Lung (tissue), 12 donors: ENCODE results near the gene RIOK2. TPM values are rescaled to one million over a fixed set of nuclear protein-coding genes. Genes with fewer than 3 reads are reported as not detected.

Source experiments
- ATAC-seq: fragments of 200-7000 bp; cut with Tn5 transposase; one replicate; pipeline ENCODE4 v1.9.1; 2020; ENCODE audit warnings: moderate number of reproducible peaks; ENCODE audit not compliant: insufficient read depth, low FRiP score
- DNase-seq, 3 donors: peaks; one replicate each; pipeline ENCODE4 v3.0.0-alpha.2; 2013 to 2017
- H3K27ac ChIP-seq, 2 donors: one replicate each; pipeline ENCODE4 v1.5.1; 2013; ENCODE audit warnings: mild to moderate bottlenecking in 2 of 2, moderate library complexity in 2 of 2, control low read depth in 1 of 2, inconsistent platforms in 1 of 2, low read depth in 1 of 2, low read length in 1 of 2
- H3K27me3 ChIP-seq, 3 donors: one replicate each; pipeline ENCODE4 v1.5.1; 2013; ENCODE audit warnings: low read length in 2 of 3; ENCODE audit not compliant: control insufficient read depth in 3 of 3, insufficient read depth in 3 of 3
- H3K36me3 ChIP-seq, 4 donors: one replicate each; pipeline ENCODE4 v1.5.1; 2013; ENCODE audit warnings: low read length in 4 of 4, mild to moderate bottlenecking in 1 of 4, moderate library complexity in 1 of 4; ENCODE audit not compliant: control insufficient read depth in 4 of 4, insufficient read depth in 4 of 4
- H3K4me1 ChIP-seq, 5 donors: one replicate each; pipeline ENCODE4 v1.5.1; 2013; ENCODE audit warnings: low read length in 5 of 5, mild to moderate bottlenecking in 2 of 5, moderate library complexity in 1 of 5; ENCODE audit not compliant: control insufficient read depth in 5 of 5, insufficient read depth in 5 of 5
- H3K4me3 ChIP-seq: one replicate; pipeline ENCODE4 v1.5.1; 2013; ENCODE audit warnings: mild to moderate bottlenecking, control low read depth, moderate library complexity
- H3K9ac ChIP-seq, 2 donors: one replicate each; pipeline ENCODE4 v1.5.1; 2013; ENCODE audit warnings: low read length in 2 of 2, control low read depth in 1 of 2; ENCODE audit not compliant: insufficient read depth in 1 of 2
- H3K9me3 ChIP-seq, 4 donors: one replicate each; pipeline ENCODE4 v1.5.1; 2013; ENCODE audit warnings: low read length in 3 of 4, mild to moderate bottlenecking in 1 of 4, moderate library complexity in 1 of 4; ENCODE audit not compliant: control insufficient read depth in 4 of 4, insufficient read depth in 3 of 4
- CTCF ChIP-seq: IDR thresholded peaks from 2 replicates; pipeline ENCODE4 v1.5.1; 2012; ENCODE audit warnings: mild to moderate bottlenecking; ENCODE audit errors: control extremely low read depth, extremely low read depth
- WGBS, 2 donors: extraction: QIAGEN DNeasy Blood & Tissue Kit; methylation state at CpG; one replicate each; pipeline ENCODE4 v1.1.7; 2013; 5-methylcytosine and 5-hydroxymethylcytosine counted together
- polyA plus RNA-seq, 2 donors: library from polyadenylated mRNA; stranded (reverse); fragments of 200-250 nt; gene quantifications; one replicate each; pipeline ENCODE4 v1.2.1, GENCODE V29; 2013
- total RNA-seq, 2 donors: library from RNA; depleted of rRNA in 1 of 2; stranded (reverse); fragments of >200 nt in 1 of 2; gene quantifications; one replicate each; pipeline ENCODE4 v1.2.1, GENCODE V29; 2014 to 2021
- donor health status: control.
- donor health status: control.
- donor health status: Bipolar disorder and iron deficiency.
- donor health status: healthy.
- donor health status: DM: yes; HTN: yes; CAD: no.

Gene RIOK2
- total and polyA plus RNA-seq, 4 donors: 6.9 to 49.8 (median 19.6) TPM

GRCh38 chr5:97131139-97131710, 51.8 kb downstream of the RIOK2 start:
- ATAC-seq (no peak), DNase-seq (no peak)
- Histone ChIP-seq H3K36me3 (no peaks in the 10 kb centered on the region), H3K27ac (no peak overlapping the region), H3K4me1 (no peaks in the 10 kb centered on the region), H3K9ac (no peak overlapping the region), H3K27me3 (no peaks in the 10 kb centered on the region), H3K4me3 (no peak overlapping the region), H3K9me3 (no peaks in the 10 kb centered on the region)
- no peak for TF ChIP-seq CTCF

- Histone ChIP-seq H3K27me3 (no peaks in the 10 kb centered on the region), H3K9ac (no peak overlapping the region), H3K27ac (no peak overlapping the region), H3K9me3 (no peaks in the 10 kb centered on the region), H3K4me1 (no peaks in the 10 kb centered on the region), H3K36me3 (no peaks in the 10 kb centered on the region), H3K4me3 (no peak overlapping the region)
- no peak for DNase-seq
- ATAC-seq: no peak
- TF ChIP-seq CTCF: no peak
- 91 to 95% methylated on average over 1 of the region's 1 CpG for WGBS, 2 donors
These were observed 55.3 kb downstream of the RIOK2 start for GRCh38 chr5:97127727-97128126.

- 85% methylated on average over 3 of the region's 3 CpGs for WGBS, 2 donors
- no peaks in the 10 kb centered on the region for H3K4me1 ChIP-seq
- ATAC-seq (no peak), DNase-seq (no peak)
- no peak overlapping the region for H3K27ac ChIP-seq
- no peak for TF ChIP-seq CTCF
- no peak overlapping the region for H3K9ac ChIP-seq
- H3K9me3 ChIP-seq: no peaks in the 10 kb centered on the region
- no peak overlapping the region for H3K4me3 ChIP-seq
- H3K36me3 ChIP-seq: no peaks in the 10 kb centered on the region
- H3K27me3 ChIP-seq: no peaks in the 10 kb centered on the region
These were observed 57.8 kb downstream of the RIOK2 start for GRCh38 chr5:97125125-97125683.

GRCh38 chr5:97124335-97124734, 58.7 kb downstream of the RIOK2 start:
- Histone ChIP-seq H3K27ac (no peak overlapping the region), H3K9me3 (no peaks in the 10 kb centered on the region), H3K36me3 (no peaks in the 10 kb centered on the region), H3K9ac (no peak overlapping the region), H3K4me3 (no peak overlapping the region), H3K4me1 (no peaks in the 10 kb centered on the region), H3K27me3 (no peaks in the 10 kb centered on the region)
- WGBS, 2 donors: 85 to 92% methylated on average over 2 of the region's 2 CpGs
- ATAC-seq (no peak), DNase-seq (no peak)
- TF ChIP-seq CTCF: no peak
